ENCODE measurements around the gene MELK. TPM values are rescaled to one million over a fixed set of nuclear protein-coding genes. Genes with fewer than 3 reads are reported as not detected.
A peak's percentile ranks its signal among the peaks of the same experiment; 100 is the strongest.

The MELK gene
- total RNA-seq, 1 experiment from 2014 or later, result 74.2 TPM

- peak; percentile 75 for DNase-seq (ENCODE audit: low read depth)
Observed at GRCh38 chr9:36576866-36577265, 4.2 kb downstream of the MELK start.

DNA sequence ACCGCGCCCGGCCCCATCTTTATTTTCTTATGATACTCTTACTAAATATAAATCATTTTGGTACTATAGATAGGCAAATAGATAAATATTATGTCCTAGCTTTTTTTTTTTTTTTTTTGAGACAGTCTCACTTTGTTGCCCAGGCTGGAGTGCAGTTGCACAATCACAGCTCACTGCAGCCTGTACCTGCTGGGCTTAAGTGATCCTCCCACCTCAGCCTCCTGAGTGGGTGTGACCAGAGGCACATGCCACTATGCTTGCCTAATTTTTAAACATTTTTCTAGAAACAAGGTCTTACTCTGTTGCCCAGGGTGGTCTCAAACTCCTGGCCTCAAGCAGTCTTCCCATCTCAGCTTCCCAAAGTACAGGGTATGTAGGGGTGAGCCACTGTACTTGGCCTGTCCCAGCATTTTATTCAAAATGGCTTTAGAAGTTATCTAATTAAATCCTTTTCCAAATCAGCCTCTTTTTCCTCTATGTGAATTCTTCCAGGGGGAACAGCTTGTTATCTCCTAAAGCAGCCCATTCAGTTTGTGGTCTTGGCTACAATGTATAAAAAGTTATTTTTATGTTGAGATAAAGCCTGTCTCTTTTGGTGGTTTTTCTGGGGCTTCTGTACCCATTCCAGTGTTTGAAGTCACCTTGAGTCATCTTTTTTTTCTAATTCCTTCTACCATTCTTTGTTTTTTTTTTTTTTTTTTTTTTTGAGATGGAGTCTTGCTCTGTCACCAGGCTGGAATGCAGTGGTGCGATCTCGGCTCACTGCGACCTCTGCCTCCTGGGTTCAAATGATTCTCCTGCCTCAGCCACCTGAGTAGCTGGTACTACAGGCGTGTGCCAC is 12.1 kb downstream of the MELK start:
- peak; percentile 89 for DNase-seq (ENCODE audit: low read depth)

DNA sequence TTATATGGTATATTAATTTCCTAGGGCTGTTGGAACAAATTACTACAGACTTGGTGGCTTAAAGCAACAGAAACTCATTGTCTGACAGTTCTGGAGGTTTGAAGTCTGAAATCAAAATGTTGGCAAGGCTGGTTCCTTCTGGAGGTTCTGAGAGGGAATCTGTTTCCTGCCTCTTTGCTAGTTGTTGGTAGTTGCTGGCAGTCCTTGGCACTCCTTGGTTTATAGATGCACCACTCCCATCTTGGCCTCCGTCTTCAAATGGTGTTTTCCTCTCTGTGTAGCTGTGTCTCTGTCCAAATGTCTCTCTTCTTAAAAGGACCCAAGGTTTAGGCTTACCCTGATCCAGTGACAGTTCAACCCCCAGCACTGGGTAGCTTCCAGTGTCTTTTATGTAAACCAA is 17.5 kb downstream of the MELK start:
- DNase-seq (ENCODE audit: low read depth), result no peak

GRCh38 chr9:36592801-36593583 is 20.3 kb downstream of the MELK start:
- DNase-seq (ENCODE audit: low read depth), result peak; percentile 4

GRCh38 chr9:36594213-36594612 is 21.5 kb downstream of the MELK start:
- DNase-seq (ENCODE audit: low read depth), result no peak

DNA sequence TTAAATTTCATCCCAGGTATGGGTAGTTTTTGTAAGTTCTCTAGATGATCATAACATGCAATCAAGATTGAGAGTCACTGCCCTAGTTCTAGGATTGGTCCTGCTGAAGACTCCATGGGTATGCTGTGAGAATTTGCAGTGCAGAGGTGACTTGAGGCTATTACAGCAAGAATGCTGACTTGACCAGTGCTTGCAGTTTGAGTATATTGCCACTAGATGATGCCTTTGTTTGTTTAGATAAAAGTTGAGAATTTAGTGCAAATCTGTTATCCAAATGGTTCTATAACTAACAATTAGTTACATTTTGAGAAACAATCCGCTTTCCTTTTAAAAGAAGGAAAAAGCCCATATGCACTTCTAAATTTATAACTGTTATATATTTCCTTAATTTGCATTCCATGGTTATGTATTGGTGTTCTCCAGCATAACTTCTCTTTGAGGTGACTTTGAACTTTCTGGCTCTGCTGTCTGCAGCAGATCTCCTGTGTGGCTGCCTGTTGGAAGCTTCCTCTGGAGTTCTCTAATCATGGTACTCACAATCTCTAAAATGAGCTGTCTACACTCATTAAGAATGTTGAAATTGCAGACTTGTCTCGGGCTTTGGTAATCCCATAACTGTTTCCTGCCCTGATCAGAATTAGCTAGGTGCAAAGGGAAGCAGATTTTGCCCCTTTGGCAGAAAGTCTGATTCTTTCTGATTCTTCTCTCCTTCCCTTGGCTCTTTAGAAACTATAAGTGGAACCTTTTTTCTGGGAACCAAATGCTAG is 24.9 kb downstream of the MELK start:
- peak; percentile 76 for DNase-seq (ENCODE audit: low read depth)

- DNase-seq (ENCODE audit: low read depth), result peak; percentile 72
Observed at GRCh38 chr9:36598273-36598672, 25.6 kb downstream of the MELK start.

GRCh38 chr9:36603006-36603405 is 30.3 kb downstream of the MELK start:
- peak; percentile 32 for DNase-seq (ENCODE audit: low read depth)

GRCh38 chr9:36609306-36609705 is 36.6 kb downstream of the MELK start:
- no peak for DNase-seq (ENCODE audit: low read depth)

DNA sequence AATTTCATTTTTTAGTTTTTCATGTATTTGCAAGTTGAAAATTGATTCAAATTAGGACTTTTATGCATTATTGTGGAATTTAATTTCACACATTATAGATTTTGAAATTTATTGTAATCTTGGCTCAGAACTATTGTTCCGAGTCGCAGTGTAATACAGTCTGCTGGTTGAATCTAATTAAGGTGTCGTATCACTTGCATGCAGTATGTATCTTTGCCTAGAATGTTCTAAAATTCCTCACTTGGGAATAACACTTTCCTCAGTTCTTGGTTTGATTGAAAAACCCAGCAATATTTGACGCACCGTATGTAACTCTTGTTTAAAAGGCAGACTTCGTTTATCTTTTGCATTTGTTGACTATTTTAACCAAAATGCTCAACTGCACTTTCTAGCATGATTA is 49.4 kb downstream of the MELK start:
- DNase-seq (ENCODE audit: low read depth), result no peak

GRCh38 chr9:36623280-36623679 is 50.6 kb downstream of the MELK start:
- peak; percentile 44 for DNase-seq (ENCODE audit: low read depth)

DNA sequence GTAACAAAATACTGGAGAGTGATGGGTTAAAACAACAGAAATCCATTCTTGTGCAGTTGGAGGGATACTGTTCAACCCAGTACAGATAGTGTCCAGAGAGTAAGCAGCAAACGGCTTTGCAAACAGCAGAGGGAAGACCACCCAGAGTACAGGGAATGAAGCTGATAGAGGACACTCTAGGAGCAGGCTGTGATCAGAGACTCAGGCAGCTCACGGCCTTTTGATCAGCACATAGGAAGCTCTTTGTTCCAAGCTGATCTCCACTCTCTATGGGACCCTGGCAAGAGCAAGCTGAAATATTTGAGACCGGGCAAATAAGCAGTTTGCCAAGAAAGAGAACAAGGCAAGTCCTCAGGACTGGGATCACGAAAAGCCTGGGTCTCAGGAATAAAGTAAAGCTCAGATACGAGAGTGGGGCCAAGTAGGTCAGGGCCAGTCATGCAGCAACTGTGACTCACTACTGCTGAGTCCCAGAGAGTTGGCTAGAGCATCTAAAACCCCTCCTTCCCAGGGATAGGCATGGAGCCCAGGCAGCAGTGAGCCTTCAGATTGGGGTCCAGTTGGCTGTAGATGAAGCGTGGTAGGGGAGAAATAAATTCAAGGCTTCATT is 52.4 kb downstream of the MELK start:
- peak; percentile 83 for DNase-seq (ENCODE audit: low read depth)

DNA sequence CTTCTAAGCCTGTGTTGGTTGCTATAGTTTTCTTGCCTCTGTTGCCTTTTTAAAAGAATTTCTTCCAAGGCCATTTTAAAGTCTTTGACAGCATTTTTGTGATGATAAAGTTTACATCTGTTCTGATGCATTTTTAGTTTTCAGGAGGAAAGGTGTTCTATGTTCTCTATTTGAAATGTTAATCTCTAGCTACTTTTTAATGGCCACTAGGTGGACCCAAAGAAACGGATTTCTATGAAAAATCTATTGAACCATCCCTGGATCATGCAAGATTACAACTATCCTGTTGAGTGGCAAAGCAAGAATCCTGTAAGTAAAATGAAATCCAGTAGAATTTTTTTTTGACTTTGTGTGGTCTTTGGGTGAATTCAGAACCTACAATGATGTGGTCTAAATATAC is 60.2 kb downstream of the MELK start:
- DNase-seq (ENCODE audit: low read depth), result peak; percentile 33

DNA sequence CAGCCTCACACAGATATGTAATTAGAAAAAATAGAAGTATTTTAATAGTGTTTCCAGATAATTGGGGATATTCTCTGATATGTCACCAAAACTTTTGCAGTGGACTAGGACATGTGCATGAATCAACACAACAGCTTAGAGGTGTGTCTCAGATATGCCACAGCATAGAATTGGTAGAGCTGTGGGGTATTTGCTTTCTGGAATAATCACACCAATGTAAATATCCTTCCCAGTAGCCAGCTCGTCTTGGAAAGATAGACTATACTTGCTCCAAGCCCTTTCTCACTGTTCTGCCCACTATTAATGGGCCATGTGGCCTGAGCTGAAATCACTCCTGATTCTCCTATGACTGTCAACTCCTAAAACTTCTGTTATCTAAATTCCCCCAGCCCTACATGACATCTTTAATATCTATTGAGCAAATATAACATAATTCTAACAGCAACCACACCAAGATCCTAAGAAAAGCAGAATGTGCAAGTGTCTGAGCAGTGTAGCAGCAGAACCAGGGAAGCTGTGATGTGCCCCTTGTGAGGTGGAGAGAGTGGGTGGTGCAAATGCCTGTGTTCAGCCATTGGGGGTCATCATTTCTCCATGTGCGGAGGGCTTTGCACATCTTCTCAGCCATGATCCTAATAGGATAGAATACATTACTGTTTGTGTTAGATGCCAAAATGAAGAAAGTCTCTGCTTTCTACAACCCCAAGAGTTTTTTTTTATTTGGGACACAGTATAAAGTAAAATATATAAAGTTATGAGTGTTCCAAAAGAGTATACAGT is 65.0 kb downstream of the MELK start:
- DNase-seq (ENCODE audit: low read depth), result no peak

DNA sequence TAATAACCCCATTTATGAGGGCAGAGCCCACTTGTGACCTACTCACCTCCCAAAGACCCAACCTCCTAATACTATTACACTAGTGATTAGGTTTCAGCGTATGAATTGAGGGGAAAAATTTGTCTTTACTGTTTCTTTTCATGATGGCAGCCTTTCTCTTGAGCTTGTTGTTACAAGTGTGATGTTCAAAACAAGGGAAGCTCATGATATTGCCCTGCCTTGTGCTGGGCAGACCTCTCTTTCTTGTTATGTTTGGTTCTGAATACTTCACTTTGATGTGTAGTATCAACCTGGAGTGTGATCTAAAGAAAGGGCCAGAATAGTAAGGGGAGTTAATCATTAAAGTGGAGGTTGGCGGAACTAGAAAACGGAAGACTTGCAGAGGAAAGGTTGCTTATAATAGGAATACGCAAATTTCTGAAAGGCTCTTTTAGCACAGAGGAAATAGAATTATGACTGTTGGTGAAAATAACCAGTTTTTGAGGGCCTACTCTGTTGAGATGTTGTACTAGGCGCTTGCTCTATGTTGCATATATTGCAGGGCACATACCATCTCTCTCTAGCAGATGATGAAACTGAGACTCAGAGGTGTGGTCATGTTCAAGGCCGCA is 68.2 kb downstream of the MELK start:
- DNase-seq (ENCODE audit: low read depth), result no peak

GRCh38 chr9:36642817-36643216 is 70.1 kb downstream of the MELK start:
- DNase-seq (ENCODE audit: low read depth), result no peak

DNA sequence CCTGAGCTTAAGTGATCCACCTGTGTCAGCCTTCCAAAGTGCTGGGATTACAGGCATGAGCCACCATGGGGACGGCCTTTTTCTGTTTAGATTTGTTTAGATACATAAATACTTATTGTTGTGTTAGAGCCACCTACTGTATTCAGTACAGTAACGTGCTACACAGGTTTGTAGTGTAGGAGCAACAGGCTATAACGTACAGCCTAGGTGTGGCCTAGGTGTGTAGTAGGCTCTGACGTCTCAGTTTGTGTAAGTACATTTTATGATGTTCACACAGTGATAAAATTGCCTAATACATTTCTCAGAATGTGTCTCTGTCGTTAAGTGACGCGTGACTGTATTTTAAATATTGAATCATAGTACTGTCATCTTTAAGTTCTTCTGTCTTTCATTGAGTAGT is 84.1 kb downstream of the MELK start:
- DNase-seq (ENCODE audit: low read depth), result no peak

- DNase-seq (ENCODE audit: low read depth), result no peak
Observed at GRCh38 chr9:36659500-36659899, 86.8 kb downstream of the MELK start.

- DNase-seq (ENCODE audit: low read depth), result no peak
Observed at GRCh38 chr9:36664806-36665205, 92.1 kb downstream of the MELK start.

DNA sequence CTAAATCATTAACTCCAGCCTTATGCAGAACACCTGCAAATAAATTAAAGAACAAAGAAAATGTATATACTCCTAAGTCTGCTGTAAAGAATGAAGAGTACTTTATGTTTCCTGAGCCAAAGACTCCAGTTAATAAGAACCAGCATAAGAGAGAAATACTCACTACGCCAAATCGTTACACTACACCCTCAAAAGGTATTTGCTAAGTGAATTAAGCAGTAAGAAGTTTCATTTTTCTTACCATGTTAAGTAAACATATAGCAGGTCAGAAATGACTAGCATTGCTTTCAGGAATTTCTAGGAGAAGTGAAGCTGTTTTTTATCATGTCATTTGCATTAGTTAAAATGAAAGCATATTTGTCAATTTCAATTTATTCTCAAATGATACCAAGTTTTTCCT is 92.7 kb downstream of the MELK start:
- DNase-seq (ENCODE audit: low read depth), result no peak
